Esophagus muscularis mucosa (tissue), 4 donors: ENCODE results near the gene MOB2. TPM values are rescaled to one million over a fixed set of nuclear protein-coding genes. Genes with fewer than 3 reads are reported as not detected.
A peak's percentile ranks its signal among the peaks of the same experiment; 100 is the strongest.

Source experiments
- DNase-seq: peaks from one replicate; pipeline ENCODE4 v3.0.0-alpha.2; 2017; ENCODE audit errors: extremely low spot score
- H3K27ac ChIP-seq, 4 donors: fragments of 200-600 bp; sonication (generic); replicated peaks in 1 of 4; 1 replicate in 3 of 4; 2 replicates in 1 of 4; pipeline ENCODE4 v1.5.1; 2016 to 2019; ENCODE audit warnings: mild to moderate bottlenecking in 1 of 4
- H3K27me3 ChIP-seq, 4 donors: fragments of 200-600 bp; sonication (generic); one replicate each; pipeline versions ENCODE4 v1.5.1 to v1.6.0; 2016 to 2019
- H3K36me3 ChIP-seq, 4 donors: fragments of 200-600 bp; sonication (generic); one replicate each; pipeline ENCODE4 v1.5.1; 2016 to 2019
- H3K4me1 ChIP-seq, 4 donors: fragments of 200-600 bp; sonication (generic); one replicate each; pipeline ENCODE4 v1.5.1; 2016 to 2019
- H3K4me3 ChIP-seq, 4 donors: fragments of 200-600 bp; sonication (generic); 1 replicate in 2 of 4; 2 replicates in 2 of 4; pipeline ENCODE4 v1.5.1; 2016 to 2019; ENCODE audit warnings: mild to moderate bottlenecking in 4 of 4, moderate library complexity in 1 of 4
- H3K9me3 ChIP-seq, 4 donors: fragments of 200-600 bp; sonication (generic); 1 replicate in 3 of 4; 2 replicates in 1 of 4; pipeline ENCODE4 v1.5.1; 2016 to 2019
- CTCF ChIP-seq, 3 experiments: fragments of 200-600 bp in 2 of 3; fragments of 450-650 bp in 1 of 3; sonication (generic) in 2 of 3; IDR thresholded peaks; one replicate each; pipeline ENCODE4 v1.5.1; 2017 to 2019; ENCODE audit warnings: antibody characterized with exemption in 3 of 3, mild to moderate bottlenecking in 2 of 3, moderate library complexity in 1 of 3
- EP300 ChIP-seq: sonication (generic); formaldehyde crosslinking; IDR thresholded peaks from one replicate; pipeline ENCODE4 v1.6.1; 2017; ENCODE audit warnings: antibody characterized with exemption
- POLR2A ChIP-seq: fragments of 450-650 bp; IDR thresholded peaks from one replicate; pipeline ENCODE4 v1.6.1; 2017; ENCODE audit warnings: antibody characterized with exemption, moderate library complexity, mild to moderate bottlenecking, low read depth
- POLR2AphosphoS5 ChIP-seq, 2 donors: sonication (generic); formaldehyde crosslinking; IDR thresholded peaks; one replicate each; pipeline ENCODE4 v1.6.1; 2017; ENCODE audit warnings: antibody characterized with exemption in 2 of 2
- WGBS: methylation state at CpG from one replicate; pipeline ENCODE4 v1.1.5; 2018; 5-methylcytosine and 5-hydroxymethylcytosine counted together
- intact Hi-C: fragments of 100-400 bp; cut with DNase I; formaldehyde crosslinking; loops from one replicate; pipeline ENCODE4 v1.15.1; 2023
- total RNA-seq, 4 donors: library from RNA; depleted of rRNA; stranded (reverse); fragments of >200 nt; gene quantifications; one replicate each; pipeline versions ENCODE4 v1.1.0 to v1.2.1, GENCODE V29; 2016

Gene MOB2
- total RNA-seq, 4 donors from 2014 or later, result 66.6 to 115 (median 89.5) TPM

- DNase-seq, result no peak
- no peak overlapping the region for H3K4me3 ChIP-seq
- WGBS, result 92% methylated on average over 9 of the region's 12 CpGs
- intact Hi-C loops, result no loop called here
- peaks cover 45 to 100% (median 100%) of the 10 kb centered on the region in 4 donors for H3K36me3 ChIP-seq
- TF ChIP-seq CTCF (IDR thresholded peaks at IDR 0.05), result no peak
- no peak for TF ChIP-seq POLR2A
- TF ChIP-seq EP300, result no peak
- TF ChIP-seq POLR2AphosphoS5 (IDR thresholded peaks at IDR 0.05), result no peak
- H3K27ac ChIP-seq, result peak overlapping the region in 1 of 4 donors; percentile 31
- no peaks in the 10 kb centered on the region for H3K9me3 ChIP-seq
- peaks cover 4 to 27% (median 20%) of the 10 kb centered on the region in 4 donors for H3K4me1 ChIP-seq
- H3K27me3 ChIP-seq, result no peaks in the 10 kb centered on the region
Measured at GRCh38 chr11:1473011-1473628, 13.5 kb downstream of the MOB2 start.

- DNase-seq, result no peak
- peaks cover 41 to 100% (median 97%) of the 10 kb centered on the region in 4 donors for H3K36me3 ChIP-seq
- 81% methylated on average over 3 of the region's 21 CpGs for WGBS
Measured at GRCh38 chr11:1472180-1473005, 14.2 kb downstream of the MOB2 start.

GRCh38 chr11:1471736-1472135 lies 14.8 kb downstream of the MOB2 start:
- peak overlapping the region; percentile 28 to 48 (median 32) for H3K27ac ChIP-seq
- H3K4me1 ChIP-seq, result peaks cover 2 to 30% (median 20%) of the 10 kb centered on the region in 4 donors
- no peaks in the 10 kb centered on the region for H3K9me3 ChIP-seq
- H3K36me3 ChIP-seq, result peaks cover 41 to 100% (median 94%) of the 10 kb centered on the region in 4 donors
- TF ChIP-seq EP300 (no peak), POLR2AphosphoS5 (IDR thresholded peaks at IDR 0.05) (no peak), CTCF (IDR thresholded peaks at IDR 0.05) (no peak), POLR2A (no peak)
- H3K4me3 ChIP-seq, result no peak overlapping the region
- 70% methylated on average over 9 of the region's 9 CpGs for WGBS
- H3K27me3 ChIP-seq, result no peaks in the 10 kb centered on the region
- intact Hi-C loops, result no loop called here
- DNase-seq, result no peak

More at GRCh38 chr11:1472180-1473005, 14.2 kb downstream of the MOB2 start:
- no peaks in the 10 kb centered on the region for H3K9me3 ChIP-seq
- peaks cover 4 to 30% (median 22%) of the 10 kb centered on the region in 4 donors for H3K4me1 ChIP-seq
- no peak overlapping the region for H3K4me3 ChIP-seq
- intact Hi-C loops, result no loop called here
- peak overlapping the region; percentile 28 to 48 (median 32) for H3K27ac ChIP-seq
- TF ChIP-seq POLR2A (no peak), EP300 (no peak), POLR2AphosphoS5 (IDR thresholded peaks at IDR 0.05) (no peak), CTCF (IDR thresholded peaks at IDR 0.05) (no peak)
- H3K27me3 ChIP-seq, result no peaks in the 10 kb centered on the region

GRCh38 chr11:1470681-1471611 lies 15.6 kb downstream of the MOB2 start:
- H3K27me3 ChIP-seq, result no peaks in the 10 kb centered on the region
- H3K4me1 ChIP-seq, result peaks cover 0 to 30% (median 20%) of the 10 kb centered on the region in 4 donors
- intact Hi-C loops, result no loop called here
- peaks cover 38 to 95% (median 89%) of the 10 kb centered on the region in 4 donors for H3K36me3 ChIP-seq
- DNase-seq, result no peak
- no peaks in the 10 kb centered on the region for H3K9me3 ChIP-seq
- H3K4me3 ChIP-seq, result no peak overlapping the region
- TF ChIP-seq POLR2AphosphoS5 (IDR thresholded peaks at IDR 0.05) (no peak), EP300 (no peak), POLR2A (no peak)
- WGBS, result 91% methylated on average over 23 of the region's 40 CpGs
- H3K27ac ChIP-seq, result peak overlapping the region in 1 of 4 donors; percentile 28
